ENCODE measurements around the gene SELENOO. TPM values are rescaled to one million over a fixed set of nuclear protein-coding genes. Genes with fewer than 3 reads are reported as not detected.
A peak's percentile ranks its signal among the peaks of the same experiment; 100 is the strongest.

Gene SELENOO
- total RNA-seq, 1 experiment from 2014 or later: 29.6 TPM

DNA sequence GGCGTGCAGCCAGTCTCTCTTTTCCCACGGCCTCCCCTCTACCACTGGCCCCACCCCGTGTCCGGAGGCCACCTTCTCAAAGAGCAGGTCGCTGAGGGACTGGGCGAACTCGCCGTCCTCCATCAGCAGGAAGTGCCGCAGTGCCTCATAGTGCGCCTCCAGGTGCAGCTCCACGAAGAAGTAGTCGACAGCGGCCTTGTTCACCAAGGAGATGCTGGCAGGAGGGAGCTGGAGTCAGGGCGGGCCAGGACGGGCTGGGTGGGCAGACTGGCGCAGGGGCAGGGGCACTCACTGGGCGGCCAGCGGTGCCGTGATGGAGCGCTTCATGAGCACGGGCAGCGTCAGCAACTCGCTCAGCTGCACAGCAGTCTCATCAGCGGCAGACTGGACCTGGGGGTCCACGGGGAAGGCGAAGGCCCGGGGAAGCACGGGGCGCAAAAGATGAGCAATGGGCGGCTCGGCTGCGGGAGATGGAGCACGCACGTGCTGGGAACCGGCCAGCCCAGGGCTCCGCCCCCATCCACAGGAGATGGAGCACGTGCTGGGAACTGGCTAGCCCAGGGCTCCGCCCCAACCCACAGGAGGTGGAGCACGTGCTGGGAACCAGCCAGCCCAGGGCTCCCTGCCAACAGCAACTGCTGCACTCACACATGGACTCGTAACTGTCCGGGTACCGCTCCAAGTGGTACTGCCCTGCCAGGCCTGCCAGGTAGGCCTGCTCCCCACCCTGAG is 18.4 kb downstream of the SELENOO start:
- no peak for TF ChIP-seq SRF (IDR thresholded peaks at IDR 0.05; ENCODE audit: low read depth)
- TF ChIP-seq EZH2phosphoT487 (IDR thresholded peaks at IDR 0.05; ENCODE audit: borderline replicate concordance): no peak
- TF ChIP-seq, protein P1, sequence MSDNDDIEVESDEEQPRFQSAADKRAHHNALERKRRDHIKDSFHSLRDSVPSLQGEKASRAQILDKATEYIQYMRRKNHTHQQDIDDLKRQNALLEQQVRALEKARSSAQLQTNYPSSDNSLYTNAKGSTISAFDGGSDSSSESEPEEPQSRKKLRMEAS (IDR thresholded peaks at IDR 0.05): peak; percentile 70; the same call in 1 of the 2 replicates
- H3K4me3 ChIP-seq (replicated peaks in 1 of 2; ENCODE audit: low read depth in 1 of 2, low read length in 2 of 2): no peak overlapping the region
- ChIA-PET POLR2A (no interaction called here), CTCF (interaction anchor here (1.0 kb wide), 1 partner anchor 182 kb away, joined by 3 read pairs; no protein-coding TSS in a partner anchor), RAD21 (ENCODE audit: low non-redundant PET in 1 of 2, low total read pairs in 2 of 2, uncharacterized antibody in 2 of 2, unreplicated experiment in 2 of 2) (no interaction called here)
- no peaks in the 10 kb centered on the region for H4K20me1 ChIP-seq (ENCODE audit: insufficient read depth)
- H3K4me1 ChIP-seq (ENCODE audit: control insufficient read depth in 1 of 2, insufficient read depth in 2 of 2, low read length in 2 of 2): peaks cover 0 to 8% of the 10 kb centered on the region in 2 experiments; a peak in 3 of 4 replicates
- no peaks in the 10 kb centered on the region for H3K27me3 ChIP-seq (ENCODE audit: insufficient read depth, low read length)
- H2AFZ ChIP-seq (ENCODE audit: low read depth, low read length, poor library complexity, severe bottlenecking): no peak overlapping the region
- H3K79me2 ChIP-seq (ENCODE audit: insufficient read depth, low read length): peaks cover 5% of the 10 kb centered on the region; the same call in 1 of the 2 replicates
- peak overlapping the region; percentile 42; the same call in 1 of the 2 replicates for H3K27ac ChIP-seq (ENCODE audit: low read depth, low read length)
- intact Hi-C loops (cut with micrococcal nuclease): no loop called here
- H3K9me3 ChIP-seq (ENCODE audit: control insufficient read depth in 1 of 2, insufficient read depth in 1 of 2, low read depth in 1 of 2, low read length in 2 of 2): no peaks in the 10 kb centered on the region
- H3K9me2 ChIP-seq (ENCODE audit: insufficient read depth): no peaks in the 10 kb centered on the region
- H3K4me2 ChIP-seq (ENCODE audit: low read length): no peak overlapping the region
- 0 out of 2 replicates have a peak overlapping the region, but pooled peaks have one; percentile 24 for H3K9ac ChIP-seq (ENCODE audit: low read length)
- DNase-seq (ENCODE audit: low read depth, low spot score) (peak; percentile 18), ATAC-seq (peak; percentile 80)
- H3K36me3 ChIP-seq (ENCODE audit: control insufficient read depth in 1 of 2, insufficient read depth in 2 of 2, low read length in 2 of 2): peaks cover 33 to 49% of the 10 kb centered on the region in 2 experiments; a peak in 3 of 4 replicates
- BruUV-seq (replicated peaks): no TSS peak

DNA sequence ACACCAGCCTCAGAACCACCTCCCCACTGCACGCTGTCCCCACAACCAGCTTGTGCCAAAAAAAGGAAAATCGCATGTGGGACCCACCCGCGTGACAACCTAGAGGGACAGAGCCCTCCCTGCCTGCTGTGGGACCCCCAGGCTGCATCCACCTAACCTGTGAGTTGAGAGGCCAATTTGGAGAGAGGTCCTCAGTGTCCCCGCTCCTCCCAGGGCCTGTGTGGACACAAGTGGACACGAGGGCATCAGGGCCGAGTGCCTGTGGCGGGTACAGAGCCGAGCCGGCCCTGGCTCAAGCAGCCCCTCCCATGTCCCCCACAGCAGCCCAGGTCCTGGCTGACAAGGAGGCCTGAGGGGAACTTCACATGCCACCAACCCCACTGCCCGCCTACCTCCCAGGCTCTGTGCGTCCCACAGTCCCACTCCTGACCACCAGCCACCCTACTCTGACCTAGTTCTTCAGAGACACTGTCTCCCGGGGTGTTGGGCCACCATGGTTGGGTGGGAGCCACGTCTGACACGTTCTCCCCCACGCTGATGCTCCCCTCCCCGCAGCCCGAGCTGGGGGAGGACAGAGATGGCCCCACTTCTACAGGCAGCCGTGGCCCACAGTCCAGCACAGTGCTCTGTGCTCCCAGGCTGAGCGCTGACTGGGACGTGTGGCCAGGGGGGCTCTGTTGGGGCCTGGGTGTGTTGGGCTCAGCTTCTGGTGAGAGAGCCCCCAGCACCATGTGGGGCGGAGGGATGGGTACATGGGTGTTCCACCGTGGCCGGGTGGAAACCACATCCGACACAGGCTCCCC is 19.2 kb downstream of the SELENOO start:
- H3K4me3 ChIP-seq (replicated peaks in 1 of 2; ENCODE audit: low read depth in 1 of 2, low read length in 2 of 2): no peak overlapping the region
- H3K9me3 ChIP-seq (ENCODE audit: control insufficient read depth in 1 of 2, insufficient read depth in 1 of 2, low read depth in 1 of 2, low read length in 2 of 2): no peaks in the 10 kb centered on the region
- peaks cover 0 to 8% of the 10 kb centered on the region in 2 experiments; a peak in 3 of 4 replicates for H3K4me1 ChIP-seq (ENCODE audit: control insufficient read depth in 1 of 2, insufficient read depth in 2 of 2, low read length in 2 of 2)
- CTCF ChIA-PET: no interaction called here
- RAD21 ChIA-PET (ENCODE audit: low non-redundant PET in 1 of 2, low total read pairs in 2 of 2, uncharacterized antibody in 2 of 2, unreplicated experiment in 2 of 2): no interaction called here
- H3K9ac ChIP-seq (ENCODE audit: low read length): 0 out of 2 replicates have a peak overlapping the region, but pooled peaks have one; percentile 24
- no peaks in the 10 kb centered on the region for H4K20me1 ChIP-seq (ENCODE audit: insufficient read depth)
- peak overlapping the region; percentile 42; the same call in 1 of the 2 replicates for H3K27ac ChIP-seq (ENCODE audit: low read depth, low read length)
- DNase-seq (ENCODE audit: low read depth, low spot score) (no peak), ATAC-seq (no peak)
- H3K27me3 ChIP-seq (ENCODE audit: insufficient read depth, low read length): no peaks in the 10 kb centered on the region
- no peak overlapping the region for H2AFZ ChIP-seq (ENCODE audit: low read depth, low read length, poor library complexity, severe bottlenecking)
- TF ChIP-seq CBX3 (IDR thresholded peaks at IDR 0.05; ENCODE audit: low read depth): no peak
- no peak for TF ChIP-seq RAD21 (IDR thresholded peaks at IDR 0.05; ENCODE audit: low read depth)
- no peak for TF ChIP-seq ZFX (IDR thresholded peaks at IDR 0.05)
- 0 out of 2 replicates have a peak, but pooled peaks have one; percentile 6 for TF ChIP-seq POLR2AphosphoS5 (IDR thresholded peaks at IDR 0.05; ENCODE audit: low read depth, low read length)
- no peak for TF ChIP-seq YY1 (IDR thresholded peaks at IDR 0.05; ENCODE audit: extremely low read depth, insufficient replicate concordance, low read depth, low read length)
- H3K9me2 ChIP-seq (ENCODE audit: insufficient read depth): no peaks in the 10 kb centered on the region
- intact Hi-C loops (cut with micrococcal nuclease): no loop called here
- no peak overlapping the region for H3K4me2 ChIP-seq (ENCODE audit: low read length)
- no TSS peak for BruUV-seq (replicated peaks)
- H3K79me2 ChIP-seq (ENCODE audit: insufficient read depth, low read length): peaks cover 4% of the 10 kb centered on the region; the same call in 1 of the 2 replicates
- POLR2A ChIA-PET: no interaction called here
- H3K36me3 ChIP-seq (ENCODE audit: control insufficient read depth in 1 of 2, insufficient read depth in 2 of 2, low read length in 2 of 2): peaks cover 32 to 50% of the 10 kb centered on the region in 2 experiments; a peak in 3 of 4 replicates

Data from HCT116 (cell line).